IMR-90 (cell line): ENCODE measurements around the gene TMEM130. TPM values are rescaled to one million over a fixed set of nuclear protein-coding genes. Genes with fewer than 3 reads are reported as not detected.

ENCODE experiments used
- ATAC-seq: fragments of 200-7000 bp; cut with Tn5 transposase; 2 replicates; pipeline ENCODE4 v1.9.1; 2020; ENCODE audit warnings: low read depth, mild to moderate bottlenecking, moderate library complexity
- BruUV-seq: library from RNA; stranded (reverse); fragments of 400-500 nt; replicated peaks from 2 replicates; lab custom pipeline; 2021; lab: Mats Ljungman, UMichigan
- CTCF ChIA-PET: fragments of 300-600 bp; formaldehyde crosslinking; extraction: SDS; loops from one replicate; lab custom pipeline; 2021; ENCODE audit warnings: antibody characterized with exemption; lab: Yijun Ruan, JAX
- POLR2A ChIA-PET: fragments of 300-600 bp; sonication (Branson Sonifier 250); formaldehyde crosslinking; loops from one replicate; lab custom pipeline; 2022; ENCODE audit warnings: antibody characterized with exemption; ENCODE audit not compliant: unreplicated experiment; lab: Charles Lee
- DNase-seq: peaks from one replicate; pipeline ENCODE4 v3.0.0; 2013
- H2AFZ ChIP-seq: replicated peaks from 2 replicates; pipeline ENCODE3; 2013; ENCODE audit warnings: low read length, mild to moderate bottlenecking; ENCODE audit not compliant: poor library complexity
- H2AK5ac ChIP-seq: 2 replicates; pipeline ENCODE4 v1.6.1; 2013; ENCODE audit warnings: low read depth, low read length, inconsistent platforms
- H2AK9ac ChIP-seq: replicated peaks from 2 replicates; pipeline ENCODE3; 2013; ENCODE audit warnings: mild to moderate bottlenecking, low read depth, low read length, moderate library complexity; ENCODE audit not compliant: poor library complexity
- H2BK120ac ChIP-seq: 2 replicates; pipeline ENCODE4 v1.6.1; 2013; ENCODE audit warnings: low read depth, low read length, inconsistent platforms
- H2BK15ac ChIP-seq: 3 replicates; pipeline ENCODE4 v1.6.1; 2013; ENCODE audit warnings: low read depth, low read length, inconsistent platforms
- H2BK20ac ChIP-seq: 2 replicates; pipeline ENCODE4 v1.6.1; 2013; ENCODE audit warnings: low read depth, mild to moderate bottlenecking, inconsistent platforms, low read length, moderate library complexity
- H2BK5ac ChIP-seq: 2 replicates; pipeline ENCODE4 v1.6.1; 2013; ENCODE audit warnings: mild to moderate bottlenecking, low read depth, low read length, inconsistent platforms; ENCODE audit not compliant: poor library complexity, severe bottlenecking
- H3K14ac ChIP-seq: replicated peaks from 2 replicates; pipeline ENCODE4 v1.6.1; 2013; ENCODE audit warnings: low read depth, low read length, inconsistent platforms
- H3K18ac ChIP-seq: 2 replicates; pipeline ENCODE4 v1.6.1; 2013; ENCODE audit warnings: low read depth, low read length, control low read depth
- H3K23ac ChIP-seq: 2 replicates; pipeline ENCODE4 v1.6.1; 2013; ENCODE audit warnings: low read depth, low read length, inconsistent platforms
- H3K27ac ChIP-seq: 2 replicates; pipeline ENCODE4 v1.5.1; 2013; ENCODE audit warnings: mild to moderate bottlenecking, control low read depth, low read length; ENCODE audit not compliant: insufficient read depth
- H3K27me3 ChIP-seq: 2 replicates; pipeline ENCODE4 v1.6.1; 2013; ENCODE audit warnings: low read length; ENCODE audit not compliant: control insufficient read depth, insufficient read depth
- H3K36me3 ChIP-seq: 2 replicates; pipeline ENCODE4 v1.6.1; 2013; ENCODE audit warnings: low read length, mixed read lengths; ENCODE audit not compliant: control insufficient read depth, insufficient read depth
- H3K4ac ChIP-seq: 2 replicates; pipeline ENCODE4 v1.6.1; 2013; ENCODE audit warnings: low read depth, low read length, inconsistent platforms
- H3K4me1 ChIP-seq: 2 replicates; pipeline ENCODE4 v1.6.1; 2013; ENCODE audit warnings: low read length, mixed read lengths; ENCODE audit not compliant: control insufficient read depth, insufficient read depth
- H3K4me2 ChIP-seq: 2 replicates; pipeline ENCODE4 v1.6.1; 2013; ENCODE audit warnings: low read depth, mild to moderate bottlenecking, control low read depth, low read length, moderate library complexity
- H3K4me3 ChIP-seq: 2 replicates; pipeline ENCODE4 v1.5.1; 2013; ENCODE audit warnings: low read depth, mild to moderate bottlenecking, control low read depth, low read length, moderate library complexity; ENCODE audit not compliant: insufficient read depth
- H3K56ac ChIP-seq: 2 replicates; pipeline ENCODE4 v1.6.1; 2013; ENCODE audit warnings: low read length, inconsistent platforms; ENCODE audit not compliant: insufficient read depth; ENCODE audit errors: extremely low read depth
- H3K79me1 ChIP-seq, 2 experiments: 2 replicates each; pipeline ENCODE4 v1.6.1; 2013; ENCODE audit warnings: low read length in 2 of 2, inconsistent platforms in 1 of 2, low read depth in 1 of 2
- H3K9ac ChIP-seq: 2 replicates; pipeline ENCODE4 v1.6.1; 2013; ENCODE audit warnings: low read depth, low read length, control low read depth
- H3K9me1 ChIP-seq: 2 replicates; pipeline ENCODE4 v1.6.1; 2013; ENCODE audit warnings: low read length, inconsistent platforms; ENCODE audit not compliant: insufficient read depth
- H3K9me3 ChIP-seq: 2 replicates; pipeline ENCODE4 v1.6.1; 2013; ENCODE audit warnings: low read length; ENCODE audit not compliant: control insufficient read depth, insufficient read depth
- H4K20me1 ChIP-seq: 2 replicates; pipeline ENCODE4 v1.6.1; 2013; ENCODE audit warnings: low read length, inconsistent platforms; ENCODE audit not compliant: insufficient read depth
- H4K5ac ChIP-seq: 2 replicates; pipeline ENCODE4 v1.6.1; 2013; ENCODE audit warnings: mild to moderate bottlenecking, low read depth, low read length, control low read depth
- H4K8ac ChIP-seq, 2 experiments: 2 replicates each; pipeline ENCODE4 v1.6.1; 2013; ENCODE audit warnings: low read depth in 2 of 2, low read length in 2 of 2, control low read depth in 1 of 2, inconsistent platforms in 1 of 2
- H4K91ac ChIP-seq: 2 replicates; pipeline ENCODE4 v1.6.1; 2013; ENCODE audit warnings: low read depth, low read length, inconsistent platforms; ENCODE audit not compliant: insufficient read depth
- BHLHE40 ChIP-seq: fragments of 150-350 bp; IDR thresholded peaks from 2 replicates; pipeline ENCODE4 v1.6.1; 2016; ENCODE audit warnings: mild to moderate bottlenecking, low read depth, low read length
- CEBPB ChIP-seq: IDR thresholded peaks from 2 replicates; pipeline ENCODE4 v1.6.1; 2012; ENCODE audit warnings: low read depth, low read length, improper control_type of control experiment
- CHD1 ChIP-seq: IDR thresholded peaks from 2 replicates; pipeline ENCODE4 v1.6.1; 2012; ENCODE audit warnings: low read depth, low read length, improper control_type of control experiment
- CTCF ChIP-seq: conservative IDR thresholded peaks from 2 replicates; pipeline ENCODE4 v1.5.1; 2012; ENCODE audit warnings: mild to moderate bottlenecking, low read depth, low read length, improper control_type of control experiment
- ELK1 ChIP-seq: fragments of 150-350 bp; IDR thresholded peaks from 2 replicates; pipeline ENCODE4 v1.6.1; 2016; ENCODE audit warnings: low read depth, mild to moderate bottlenecking, low read length, moderate library complexity, borderline replicate concordance
- MAZ ChIP-seq: IDR thresholded peaks from 2 replicates; pipeline ENCODE4 v1.6.1; 2012; ENCODE audit warnings: low read depth, mild to moderate bottlenecking, low read length, improper control_type of control experiment, moderate library complexity, borderline replicate concordance
- MXI1 ChIP-seq: IDR thresholded peaks from 2 replicates; pipeline ENCODE4 v1.6.1; 2012; ENCODE audit warnings: low read depth, mild to moderate bottlenecking, low read length, moderate library complexity, borderline replicate concordance
- POLR2A ChIP-seq: IDR thresholded peaks from 2 replicates; pipeline ENCODE4 v1.6.1; 2012; ENCODE audit warnings: mild to moderate bottlenecking, low read depth, low read length
- RAD21 ChIP-seq: IDR thresholded peaks from 2 replicates; pipeline ENCODE4 v1.6.1; 2012; ENCODE audit warnings: low read length, improper control_type of control experiment
- RFX5 ChIP-seq: IDR thresholded peaks from 2 replicates; pipeline ENCODE4 v1.8.0; 2012; ENCODE audit warnings: low read depth, mild to moderate bottlenecking, low read length, moderate library complexity
- SMC3 ChIP-seq: fragments of 150-350 bp; IDR thresholded peaks from 2 replicates; pipeline ENCODE4 v1.6.1; 2016; ENCODE audit warnings: low read depth, mild to moderate bottlenecking, antibody characterized with exemption, low read length, moderate library complexity
- USF2 ChIP-seq: fragments of 150-350 bp; IDR thresholded peaks from 2 replicates; pipeline ENCODE4 v1.6.1; 2017; ENCODE audit warnings: mild to moderate bottlenecking, antibody characterized with exemption, low read length, low read depth
- WGBS, 2 experiments: methylation state at CpG; one replicate each; pipeline versions ENCODE4 v1.1.5 to v1.1.7; 2013; ENCODE audit warnings: missing lambda C conversion rate in 2 of 2; ENCODE audit not compliant: insufficient read length in 1 of 2; ENCODE audit errors: extremely low coverage in 2 of 2; 5-methylcytosine and 5-hydroxymethylcytosine counted together
- dilution Hi-C: fragments of 300-500 bp; cut with HindIII; formaldehyde crosslinking; loops from one replicate; pipeline ENCODE4 v1.14.3; 2018; ENCODE audit warnings: low sequenced_read_pairs; ENCODE audit not compliant: unreplicated experiment
- in situ Hi-C: fragments of 300-500 bp; cut with MboI; formaldehyde crosslinking; loops from 3 replicates; pipeline ENCODE4 v1.14.3; 2019; ENCODE audit warnings: low sequenced_read_pairs, inconsistent platforms, mixed read lengths
- intact Hi-C: fragments of 100-400 bp; cut with micrococcal nuclease; formaldehyde crosslinking; loops from 2 replicates; pipeline ENCODE4 v1.10.0; 2022
- polyA plus RNA-seq, 3 experiments: library from polyadenylated mRNA; depleted of rRNA; stranded (reverse); fragments of >200 nt; gene quantifications; 2 replicates each; pipeline ENCODE4 v1.2.3, GENCODE V29; 2012; ENCODE audit warnings: low replicate concordance in 1 of 3
- total RNA-seq: library from RNA; depleted of rRNA; stranded (reverse); fragments of >200 nt; gene quantifications from 2 replicates; pipeline ENCODE4 v1.2.3, GENCODE V29; 2012

Gene TMEM130
- total and polyA plus RNA-seq, 2 of the 4 experiments (the other 2 are of a cell fraction), result 1.1 to 14.8 TPM

- no peak for DNase-seq
- CTCF ChIA-PET, result interaction anchor here (0.8 kb wide), 1 partner anchor 35 kb away, joined by 3 read pairs; no protein-coding TSS in a partner anchor
Measured at GRCh38 chr7:98866765-98867164, 3.0 kb downstream of the TMEM130 start.

More at GRCh38 chr7:98866765-98867164, 3.0 kb downstream of the TMEM130 start:
- WGBS, 2 experiments, result 100% methylated on average over 1 of the region's 7 CpGs; no CpG with 5 or more reads in 1 of the 2 experiments
- Histone ChIP-seq H3K18ac (no peak overlapping the region), H2BK20ac (peak overlapping the region; percentile 46; the same call in 1 of the 2 replicates), H4K8ac (no peak overlapping the region), H3K4ac (no peak overlapping the region), H3K56ac (no peak overlapping the region), H4K91ac (no peak overlapping the region), H4K20me1 (no peaks in the 10 kb centered on the region), H3K36me3 (no peaks in the 10 kb centered on the region), H3K27me3 (peaks cover 12% of the 10 kb centered on the region), H3K4me1 (peaks cover 10% of the 10 kb centered on the region), H2BK15ac (no peak overlapping the region), H3K14ac (no peak overlapping the region), H2BK5ac (no peak overlapping the region), H2AFZ (no peak overlapping the region), H3K4me3 (no peak overlapping the region), H3K23ac (no peak overlapping the region), H2BK120ac (no peak overlapping the region), H3K9ac (no peak overlapping the region), H3K9me1 (peaks cover 9% of the 10 kb centered on the region), H3K79me1 (peaks cover 0 to 3% of the 10 kb centered on the region in 2 experiments; a peak in 1 of 4 replicates), H3K27ac (no peak overlapping the region), H2AK5ac (peak overlapping the region; percentile 48; the same call in 1 of the 2 replicates), H3K9me3 (no peaks in the 10 kb centered on the region), H3K4me2 (no peak overlapping the region), H4K5ac (no peak overlapping the region), H2AK9ac (no peak overlapping the region)
- POLR2A ChIA-PET, result no interaction called here
- dilution Hi-C loops, result no loop called here
- no TSS peak for BruUV-seq
- intact Hi-C loops, result no loop called here
- TF ChIP-seq SMC3 (no peak), RFX5 (no peak), RAD21 (no peak), BHLHE40 (no peak), CTCF (no peak), ELK1 (no peak), CHD1 (no peak), USF2 (no peak), MXI1 (no peak), CEBPB (no peak), MAZ (no peak), POLR2A (no peak)
- ATAC-seq, result no peak
- in situ Hi-C loops, result no loop called here
